HCT116 (cell line): ENCODE data around the gene HGFAC. TPM values are rescaled to one million over a fixed set of nuclear protein-coding genes. Genes with fewer than 3 reads are reported as not detected.

Experiments used
- ATAC-seq: fragments of 200-7000 bp; cut with Tn5 transposase; 2 replicates; pipeline ENCODE4 v1.9.1; 2020; ENCODE audit warnings: mild to moderate bottlenecking, moderate library complexity
- BruUV-seq: library from RNA; stranded (reverse); fragments of 400-500 nt; replicated peaks from 2 replicates; lab custom pipeline; 2021; lab: Mats Ljungman, UMichigan
- CTCF ChIA-PET: fragments of 300-600 bp; sonication (Branson Sonifier 250); formaldehyde crosslinking; loops from one replicate; lab custom pipeline; 2021; ENCODE audit warnings: antibody characterized with exemption; lab: Charles Lee
- POLR2A ChIA-PET: fragments of 300-600, 350-600 bp; sonication (Branson Sonifier 250); formaldehyde crosslinking; loops from one replicate; lab custom pipeline; 2021; ENCODE audit warnings: antibody characterized with exemption; lab: Charles Lee
- RAD21 ChIA-PET, 2 experiments: fragments of 300-600 bp; sonication (Branson Sonifier 250); formaldehyde crosslinking; loops; one replicate each; lab custom pipeline; 2023; ENCODE audit warnings: low total read pairs in 2 of 2; ENCODE audit not compliant: uncharacterized antibody in 2 of 2, unreplicated experiment in 2 of 2, low non-redundant PET in 1 of 2; lab: Charles Lee
- DNase-seq: peaks from one replicate; pipeline ENCODE4 v3.0.0-alpha.2; 2010; ENCODE audit warnings: low read depth, low spot score
- H2AFZ ChIP-seq: fragments of 200-600 bp; shearing (Covaris generic), sonication (generic); 2 replicates; pipeline ENCODE4 v1.6.1; 2017; ENCODE audit warnings: low read depth, mixed run types, mixed read lengths, antibody characterized with exemption, low read length; ENCODE audit not compliant: poor library complexity, severe bottlenecking
- H3K27ac ChIP-seq: 2 replicates; pipeline ENCODE4 v1.5.1; 2012; ENCODE audit warnings: low read depth, low read length
- H3K27me3 ChIP-seq: fragments of 200-600 bp; sonication (generic); 2 replicates; pipeline ENCODE4 v1.6.1; 2016; ENCODE audit warnings: mixed run types, low read length, mixed read lengths; ENCODE audit not compliant: insufficient read depth
- H3K36me3 ChIP-seq, 2 experiments: fragments of 200-500 bp in 1 of 2; fragments of 200-600 bp in 1 of 2; sonication (Bioruptor generic) in 1 of 2; sonication (generic) in 1 of 2; 2 replicates each; pipeline versions ENCODE4 v1.5.1 to v1.6.1; 2014 to 2016; ENCODE audit warnings: low read length in 2 of 2, inconsistent platforms in 1 of 2, mixed read lengths in 1 of 2, mixed run types in 1 of 2; ENCODE audit not compliant: insufficient read depth in 2 of 2, control insufficient read depth in 1 of 2
- H3K4me1 ChIP-seq, 2 experiments: fragments of 200-600 bp in 1 of 2; sonication (generic) in 1 of 2; 2 replicates each; pipeline versions ENCODE4 v1.5.1 to v1.6.1; 2012 to 2017; ENCODE audit warnings: low read length in 2 of 2, inconsistent platforms in 1 of 2, mild to moderate bottlenecking in 1 of 2, mixed read lengths in 1 of 2, mixed run types in 1 of 2, moderate library complexity in 1 of 2; ENCODE audit not compliant: insufficient read depth in 2 of 2, control insufficient read depth in 1 of 2
- H3K4me2 ChIP-seq: fragments of 200-600 bp; sonication (generic); 2 replicates; pipeline ENCODE4 v1.6.1; 2017; ENCODE audit warnings: mixed run types, low read length, mixed read lengths
- H3K4me3 ChIP-seq, 2 experiments: fragments of 200-600 bp in 1 of 2; sonication (generic) in 1 of 2; replicated peaks in 1 of 2; 2 replicates each; pipeline ENCODE4 v1.5.1; 2011 to 2016; ENCODE audit warnings: low read length in 2 of 2, control low read depth in 1 of 2, low read depth in 1 of 2, mild to moderate bottlenecking in 1 of 2, mixed read lengths in 1 of 2, mixed run types in 1 of 2
- H3K79me2 ChIP-seq: fragments of 200-600 bp; sonication (generic); 2 replicates; pipeline ENCODE4 v1.6.1; 2017; ENCODE audit warnings: mild to moderate bottlenecking, mixed run types, low read length, moderate library complexity, mixed read lengths; ENCODE audit not compliant: insufficient read depth
- H3K9ac ChIP-seq: fragments of 200-600 bp; sonication (generic); 2 replicates; pipeline ENCODE4 v1.6.1; 2016; ENCODE audit warnings: low read length, mixed read lengths
- H3K9me2 ChIP-seq: fragments of 200-600 bp; sonication (generic), shearing (Covaris generic); 2 replicates; pipeline ENCODE4 v1.6.1; 2017; ENCODE audit warnings: mixed run types, mild to moderate bottlenecking, moderate library complexity; ENCODE audit not compliant: insufficient read depth
- H3K9me3 ChIP-seq, 2 experiments: fragments of 200-500 bp in 1 of 2; fragments of 200-600 bp in 1 of 2; sonication (Bioruptor generic) in 1 of 2; sonication (generic) in 1 of 2; 2 replicates each; pipeline ENCODE4 v1.6.1; 2014 to 2017; ENCODE audit warnings: low read length in 2 of 2, mixed read lengths in 2 of 2, inconsistent platforms in 1 of 2, low read depth in 1 of 2, mild to moderate bottlenecking in 1 of 2, mixed run types in 1 of 2, moderate library complexity in 1 of 2; ENCODE audit not compliant: control insufficient read depth in 1 of 2, insufficient read depth in 1 of 2
- H4K20me1 ChIP-seq: fragments of 200-600 bp; sonication (generic), shearing (Covaris generic); 2 replicates; pipeline ENCODE4 v1.6.1; 2017; ENCODE audit warnings: mixed run types, mild to moderate bottlenecking, moderate library complexity; ENCODE audit not compliant: insufficient read depth
- ATF3 ChIP-seq: IDR thresholded peaks from 2 replicates; pipeline ENCODE4 v1.6.1; 2012
- CBX3 ChIP-seq: IDR thresholded peaks from 2 replicates; pipeline ENCODE4 v1.6.1; 2012; ENCODE audit warnings: low read depth
- CEBPB ChIP-seq: IDR thresholded peaks from 2 replicates; pipeline ENCODE4 v1.6.1; 2012; ENCODE audit warnings: low read depth
- CTCF ChIP-seq, 3 experiments: fragments of 200-600 bp in 1 of 3; sonication (generic) in 1 of 3; IDR thresholded peaks in 2 of 3; conservative IDR thresholded peaks in 1 of 3; 2 replicates each; pipeline ENCODE4 v1.5.1; 2012 to 2017; ENCODE audit warnings: low read depth in 2 of 3, low read length in 2 of 3, antibody characterized with exemption in 1 of 3, borderline replicate concordance in 1 of 3, control low read depth in 1 of 3, mild to moderate bottlenecking in 1 of 3, mixed read lengths in 1 of 3, mixed run types in 1 of 3, moderate library complexity in 1 of 3; ENCODE audit not compliant: insufficient read depth in 1 of 3
- EGR1 ChIP-seq: IDR thresholded peaks from 2 replicates; pipeline ENCODE4 v1.6.1; 2012; ENCODE audit warnings: low read depth
- ELF1 ChIP-seq: IDR thresholded peaks from 2 replicates; pipeline ENCODE4 v1.6.1; 2012; ENCODE audit warnings: low read depth, borderline replicate concordance
- EZH2phosphoT487 ChIP-seq: fragments of 200-600 bp; IDR thresholded peaks from 2 replicates; pipeline ENCODE4 v1.6.1; 2018; ENCODE audit warnings: antibody characterized with exemption, borderline replicate concordance
- FOSL1 ChIP-seq: IDR thresholded peaks from 2 replicates; pipeline ENCODE4 v1.6.1; 2012; ENCODE audit warnings: low read depth
- MAX ChIP-seq: IDR thresholded peaks from 2 replicates; pipeline ENCODE4 v1.6.1; 2012
- TCF7L2 ChIP-seq: IDR thresholded peaks from 2 replicates; pipeline ENCODE4 v1.7.0; 2011; ENCODE audit warnings: borderline replicate concordance, inconsistent platforms; ENCODE audit not compliant: insufficient read depth, insufficient read length; ENCODE audit errors: extremely low read depth
- YY1 ChIP-seq: IDR thresholded peaks from 2 replicates; pipeline ENCODE4 v1.6.1; 2011; ENCODE audit warnings: low read length, low read depth, moderate library complexity, mild to moderate bottlenecking; ENCODE audit not compliant: insufficient replicate concordance; ENCODE audit errors: extremely low read depth
- ZNF274 ChIP-seq: fragments of 200-500 bp; sonication (Bioruptor generic); IDR thresholded peaks from 2 replicates; pipeline ENCODE4 v1.6.1; 2014; ENCODE audit warnings: mild to moderate bottlenecking, low read depth, low read length, inconsistent platforms
- intact Hi-C: fragments of 100-400 bp; cut with micrococcal nuclease; formaldehyde crosslinking; loops from 2 replicates; pipeline ENCODE4 v1.10.0; 2022
- total RNA-seq: library from RNA; stranded (reverse); gene quantifications from one replicate; pipeline ENCODE4 v1.2.1, GENCODE V29; 2021; ENCODE audit not compliant: unreplicated experiment

Gene HGFAC
- total RNA-seq, 1 experiment from 2014 or later, result 1.1 TPM

- intact Hi-C loops, result no loop called here
- Histone ChIP-seq H2AFZ (no peak overlapping the region), H3K27me3 (no peaks in the 10 kb centered on the region), H3K4me1 (peaks cover 0 to 7% of the 10 kb centered on the region in 2 experiments; a peak in 2 of 4 replicates), H3K9me2 (no peaks in the 10 kb centered on the region), H3K9me3 (no peaks in the 10 kb centered on the region), H3K27ac (no peak overlapping the region), H3K36me3 (no peaks in the 10 kb centered on the region), H3K4me3 (no peak overlapping the region), H3K4me2 (no peak overlapping the region), H4K20me1 (no peaks in the 10 kb centered on the region), H3K79me2 (no peaks in the 10 kb centered on the region), H3K9ac (no peak overlapping the region)
- POLR2A ChIA-PET, result no interaction called here
- BruUV-seq, result no TSS peak
- CTCF ChIA-PET, result no interaction called here
- RAD21 ChIA-PET, result no interaction called here
- no peak for ATAC-seq
- no peak for DNase-seq
- no peak for TF ChIP-seq CEBPB
- TF ChIP-seq CTCF (IDR thresholded peaks at IDR 0.05 in 2 of 3, conservative IDR thresholded peaks at IDR 0.05 in 1 of 3; ENCODE audit: borderline replicate concordance in 1 of 3, insufficient read depth in 1 of 3, low read depth in 2 of 3, low read length in 2 of 3), result no peak
- TF ChIP-seq EGR1, result no peak
- no peak for TF ChIP-seq ATF3
- no peak for TF ChIP-seq ELF1
- TF ChIP-seq FOSL1, result no peak
- no peak for TF ChIP-seq YY1
- TF ChIP-seq CBX3, result no peak
- no peak for TF ChIP-seq ZNF274
- TF ChIP-seq EZH2phosphoT487, result no peak
- TF ChIP-seq TCF7L2, result no peak
- TF ChIP-seq MAX, result no peak
Observed at GRCh38 chr4:3450643-3451042, 8.9 kb downstream of the HGFAC start.
